Measurements from ENCODE around the gene NEK10. TPM values are rescaled to one million over a fixed set of nuclear protein-coding genes. Genes with fewer than 3 reads are reported as not detected.

Gene NEK10
- total and polyA plus RNA-seq, 12 donors = 0.16 to 4.8 (median 0.65) TPM

GRCh38 chr3:27354588-27355203 lies 14.5 kb downstream of the NEK10 start:
- no peak overlapping the region for H3K4me3 ChIP-seq
- H3K4me1 ChIP-seq (replicated peaks in 1 of 2) = peaks cover 0 to 10% of the 10 kb centered on the region in 2 donors
- no peaks in the 10 kb centered on the region for H3K9me3 ChIP-seq (replicated peaks in 1 of 3)
- intact Hi-C loops (cut with DNase I) = no loop called here
- H3K27ac ChIP-seq = no peak overlapping the region
- no peak for DNase-seq
- 70 to 87% (median 79%) methylated on average over 4 of the region's 4 CpGs for WGBS, 4 donors
- no peak for TF ChIP-seq CTCF (IDR thresholded peaks at IDR 0.05)
- no peak for TF ChIP-seq POLR2A (IDR thresholded peaks at IDR 0.05)
- H3K36me3 ChIP-seq (replicated peaks in 1 of 2) = no peaks in the 10 kb centered on the region
- H3K27me3 ChIP-seq = no peaks in the 10 kb centered on the region

- intact Hi-C loops (cut with DNase I) = no loop called here
- H3K9me3 ChIP-seq (replicated peaks in 1 of 3) = no peaks in the 10 kb centered on the region
Observed at GRCh38 chr3:27354161-27354560, 15.0 kb downstream of the NEK10 start.

GRCh38 chr3:27353221-27353620 lies 16.0 kb downstream of the NEK10 start:
- Histone ChIP-seq H3K27me3 (no peaks in the 10 kb centered on the region), H3K9me3 (replicated peaks in 1 of 3) (no peaks in the 10 kb centered on the region), H3K36me3 (replicated peaks in 1 of 2) (no peaks in the 10 kb centered on the region), H3K4me3 (no peak overlapping the region), H3K4me1 (replicated peaks in 1 of 2) (peaks cover 0 to under 1% of the 10 kb centered on the region in 2 donors), H3K27ac (no peak overlapping the region)
- TF ChIP-seq POLR2A (IDR thresholded peaks at IDR 0.05) (no peak), CTCF (IDR thresholded peaks at IDR 0.05) (no peak)
- DNase-seq = no peak
- 64 to 70% (median 68%) methylated on average over 1 of the region's 1 CpG for WGBS, 4 donors
- intact Hi-C loops (cut with DNase I) = no loop called here

More at GRCh38 chr3:27354161-27354560, 15.0 kb downstream of the NEK10 start:
- Histone ChIP-seq H3K4me1 (replicated peaks in 1 of 2) (peaks cover 0 to 9% of the 10 kb centered on the region in 2 donors), H3K4me3 (no peak overlapping the region), H3K27me3 (no peaks in the 10 kb centered on the region), H3K36me3 (replicated peaks in 1 of 2) (no peaks in the 10 kb centered on the region), H3K27ac (no peak overlapping the region)
- 58 to 71% (median 65%) methylated on average over 5 of the region's 5 CpGs for WGBS, 4 donors
- no peak for TF ChIP-seq POLR2A (IDR thresholded peaks at IDR 0.05)
- no peak for TF ChIP-seq CTCF (IDR thresholded peaks at IDR 0.05)
- DNase-seq = no peak

GRCh38 chr3:27352047-27352446 lies 17.1 kb downstream of the NEK10 start:
- Histone ChIP-seq H3K36me3 (replicated peaks in 1 of 2) (no peaks in the 10 kb centered on the region), H3K9me3 (replicated peaks in 1 of 3) (no peaks in the 10 kb centered on the region), H3K27ac (no peak overlapping the region), H3K4me3 (no peak overlapping the region), H3K4me1 (replicated peaks in 1 of 2) (no peaks in the 10 kb centered on the region), H3K27me3 (no peaks in the 10 kb centered on the region)
- no peak for DNase-seq
- no peak for TF ChIP-seq CTCF (IDR thresholded peaks at IDR 0.05)
- no peak for TF ChIP-seq POLR2A (IDR thresholded peaks at IDR 0.05)
- intact Hi-C loops (cut with DNase I) = no loop called here
- WGBS, 4 donors = 82 to 90% (median 88%) methylated on average over 3 of the region's 3 CpGs

All from adrenal gland (tissue), 12 donors.